Measurements from ENCODE around the gene TP53I3.

DNA sequence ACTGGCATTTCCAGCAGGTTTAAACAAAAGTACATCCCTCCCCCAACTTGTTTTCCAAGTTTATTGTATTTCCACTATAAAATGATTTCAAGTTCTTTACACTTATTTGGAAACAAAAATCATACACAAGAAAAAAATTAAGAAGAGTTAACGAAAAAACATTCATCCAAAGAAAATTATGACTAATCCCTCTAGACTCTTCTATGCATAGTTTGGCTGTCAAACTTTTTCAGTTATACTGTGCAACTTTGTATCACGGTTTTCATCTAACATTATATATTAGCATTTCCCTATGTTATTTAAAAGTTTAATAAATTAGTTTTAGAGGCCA, 38.1 kb downstream of the TP53I3 start:
- TF ChIP-seq CTCF (IDR thresholded peaks at IDR 0.05; ENCODE audit: low read depth, low read length) (no peak), EZH2phosphoT487 (IDR thresholded peaks at IDR 0.05; ENCODE audit: low read depth) (no peak)

All from OCI-LY3 (cell line).